AG10803 (cell line): ENCODE results near the gene MLH1.
A peak's percentile ranks its signal among the peaks of the same experiment; 100 is the strongest.

Source experiments
- DNase-seq: peaks from one replicate; pipeline ENCODE4 v3.0.0; 2010; ENCODE audit warnings: low read depth
- H3K4me3 ChIP-seq: 2 replicates; pipeline ENCODE4 v1.5.1; 2011; ENCODE audit warnings: mild to moderate bottlenecking, low read length, control low read depth
- TF ChIP-seq, protein P1 (sequence below): conservative IDR thresholded peaks from 2 replicates; pipeline ENCODE4 v1.5.1; 2011; ENCODE audit warnings: mild to moderate bottlenecking, low read length, control low read depth, inconsistent platforms

Gene MLH1

GRCh38 chr3:36965440-36965839 is 27.9 kb upstream of the MLH1 start:
- TF ChIP-seq, protein P1, sequence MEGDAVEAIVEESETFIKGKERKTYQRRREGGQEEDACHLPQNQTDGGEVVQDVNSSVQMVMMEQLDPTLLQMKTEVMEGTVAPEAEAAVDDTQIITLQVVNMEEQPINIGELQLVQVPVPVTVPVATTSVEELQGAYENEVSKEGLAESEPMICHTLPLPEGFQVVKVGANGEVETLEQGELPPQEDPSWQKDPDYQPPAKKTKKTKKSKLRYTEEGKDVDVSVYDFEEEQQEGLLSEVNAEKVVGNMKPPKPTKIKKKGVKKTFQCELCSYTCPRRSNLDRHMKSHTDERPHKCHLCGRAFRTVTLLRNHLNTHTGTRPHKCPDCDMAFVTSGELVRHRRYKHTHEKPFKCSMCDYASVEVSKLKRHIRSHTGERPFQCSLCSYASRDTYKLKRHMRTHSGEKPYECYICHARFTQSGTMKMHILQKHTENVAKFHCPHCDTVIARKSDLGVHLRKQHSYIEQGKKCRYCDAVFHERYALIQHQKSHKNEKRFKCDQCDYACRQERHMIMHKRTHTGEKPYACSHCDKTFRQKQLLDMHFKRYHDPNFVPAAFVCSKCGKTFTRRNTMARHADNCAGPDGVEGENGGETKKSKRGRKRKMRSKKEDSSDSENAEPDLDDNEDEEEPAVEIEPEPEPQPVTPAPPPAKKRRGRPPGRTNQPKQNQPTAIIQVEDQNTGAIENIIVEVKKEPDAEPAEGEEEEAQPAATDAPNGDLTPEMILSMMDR = no peak
- H3K4me3 ChIP-seq = no peak overlapping the region
- no peak for DNase-seq

DNA sequence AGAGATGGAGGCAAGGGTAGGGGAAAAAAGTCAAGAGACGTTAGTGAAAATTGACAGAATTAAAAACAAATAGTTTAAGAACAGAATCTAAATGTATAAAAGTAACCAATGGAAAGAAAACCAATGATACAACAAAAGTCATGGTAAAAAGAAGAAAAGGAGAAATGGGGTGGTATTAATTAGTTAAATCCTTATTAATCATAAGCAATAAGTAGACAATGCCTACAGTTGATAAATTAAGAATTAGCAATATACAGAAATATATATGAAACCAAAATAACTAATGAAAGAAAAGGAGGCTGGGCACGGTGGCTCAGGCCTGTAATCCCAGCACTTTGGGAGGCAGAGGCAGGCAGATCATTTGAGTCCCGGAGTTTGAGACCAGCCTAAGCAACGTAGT is 24.2 kb upstream of the MLH1 start:
- H3K4me3 ChIP-seq = no peak overlapping the region
- TF ChIP-seq, protein P1 = no peak
- DNase-seq = no peak

- no peak overlapping the region for H3K4me3 ChIP-seq
- DNase-seq = peak; percentile 25
- TF ChIP-seq, protein P1 = no peak
These were observed 23.5 kb upstream of the MLH1 start for GRCh38 chr3:36969540-36970432.

GRCh38 chr3:36972163-36972562 is 21.2 kb upstream of the MLH1 start:
- no peak for DNase-seq
- H3K4me3 ChIP-seq = no peak overlapping the region
- TF ChIP-seq, protein P1 = no peak

DNA sequence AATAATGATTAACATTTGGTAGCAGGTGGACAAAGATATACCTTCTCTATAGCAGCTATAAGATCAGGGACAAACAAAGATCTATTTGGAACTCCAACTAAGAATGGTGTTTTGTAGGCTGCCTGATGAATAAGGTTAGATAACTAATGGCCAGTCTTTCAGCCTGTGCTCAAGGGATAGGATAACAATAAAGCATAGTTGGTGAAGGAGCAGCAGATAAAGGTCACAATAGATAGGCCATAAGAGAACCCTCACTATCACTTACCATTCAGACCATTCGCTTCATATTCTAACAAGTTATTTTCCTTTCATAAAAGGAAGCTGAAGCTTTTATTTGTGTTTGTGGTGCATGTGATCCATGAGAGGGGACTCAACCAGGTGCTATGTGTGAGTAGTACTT is 20.2 kb upstream of the MLH1 start:
- TF ChIP-seq, protein P1 = no peak
- no peak for DNase-seq
- H3K4me3 ChIP-seq = no peak overlapping the region

DNA sequence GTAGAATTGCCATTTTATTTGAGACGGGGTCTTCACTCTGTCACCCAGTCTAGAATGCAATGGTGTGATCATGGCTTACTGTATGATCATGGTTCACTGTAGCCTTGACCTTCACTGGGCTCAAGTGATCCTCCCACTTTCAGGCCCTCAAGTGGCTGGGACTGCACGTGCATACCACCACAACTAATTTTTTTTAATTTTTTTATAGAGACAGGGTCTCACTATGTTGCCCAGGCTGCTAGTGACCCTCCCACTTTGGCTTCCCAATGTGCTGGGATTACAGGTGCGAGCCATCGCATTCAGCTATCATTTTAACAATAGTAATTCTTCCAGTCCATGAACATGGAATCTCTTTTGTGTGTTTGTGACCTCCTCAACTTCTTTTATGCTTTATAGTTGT is 12.3 kb upstream of the MLH1 start:
- H3K4me3 ChIP-seq = no peak overlapping the region
- no peak for DNase-seq
- TF ChIP-seq, protein P1 = no peak

- H3K4me3 ChIP-seq = no peak overlapping the region
- TF ChIP-seq, protein P1 = no peak
- no peak for DNase-seq
These were observed 5.0 kb upstream of the MLH1 start for GRCh38 chr3:36988356-36988755.
